Liver (tissue), 9 donors: ENCODE data around the gene NOTCH1. TPM values are rescaled to one million over a fixed set of nuclear protein-coding genes. Genes with fewer than 3 reads are reported as not detected.

ENCODE experiments used
- DNase-seq: peaks from one replicate; pipeline ENCODE4 v3.0.0-alpha.2; 2017; ENCODE audit warnings: low spot score
- H3K27ac ChIP-seq, 2 donors: one replicate each; pipeline ENCODE4 v1.7.0; 2013; ENCODE audit warnings: inconsistent platforms in 2 of 2, low read length in 2 of 2, control low read depth in 1 of 2, low read depth in 1 of 2, mild to moderate bottlenecking in 1 of 2
- H3K27me3 ChIP-seq, 4 donors: one replicate each; pipeline versions ENCODE4 v1.6.1 to v1.7.0; 2013; ENCODE audit warnings: low read length in 3 of 4, inconsistent platforms in 1 of 4, mild to moderate bottlenecking in 1 of 4, moderate library complexity in 1 of 4; ENCODE audit not compliant: control insufficient read depth in 4 of 4, insufficient read depth in 4 of 4
- H3K36me3 ChIP-seq, 4 donors: one replicate each; pipeline versions ENCODE4 v1.6.1 to v1.7.0; 2013; ENCODE audit warnings: low read length in 3 of 4, mild to moderate bottlenecking in 3 of 4, low read depth in 1 of 4, moderate library complexity in 1 of 4; ENCODE audit not compliant: control insufficient read depth in 4 of 4, insufficient read depth in 3 of 4
- H3K4me1 ChIP-seq, 4 donors: one replicate each; pipeline versions ENCODE4 v1.6.1 to v1.7.0; 2013; ENCODE audit warnings: low read length in 3 of 4, mild to moderate bottlenecking in 3 of 4, moderate library complexity in 1 of 4; ENCODE audit not compliant: control insufficient read depth in 4 of 4, insufficient read depth in 4 of 4
- H3K4me3 ChIP-seq, 3 donors: one replicate each; pipeline versions ENCODE4 v1.6.1 to v1.7.0; 2013; ENCODE audit warnings: low read length in 3 of 3, control low read depth in 1 of 3, low read depth in 1 of 3, mild to moderate bottlenecking in 1 of 3
- H3K9ac ChIP-seq, 2 donors: one replicate each; pipeline ENCODE4 v1.7.0; 2013; ENCODE audit warnings: low read length in 2 of 2, mild to moderate bottlenecking in 2 of 2, moderate library complexity in 2 of 2, control low read depth in 1 of 2, low read depth in 1 of 2
- H3K9me3 ChIP-seq, 4 donors: one replicate each; pipeline versions ENCODE4 v1.6.1 to v1.7.0; 2013; ENCODE audit warnings: low read length in 3 of 4; ENCODE audit not compliant: control insufficient read depth in 4 of 4
- ATF3 ChIP-seq: IDR thresholded peaks from 2 replicates; pipeline ENCODE4 v1.6.1; 2016; ENCODE audit warnings: antibody characterized with exemption
- EGR1 ChIP-seq, 2 donors: IDR thresholded peaks; 2 replicates each; pipeline ENCODE4 v1.6.1; 2016 to 2018; ENCODE audit warnings: antibody characterized with exemption in 2 of 2, low read depth in 2 of 2
- FOXA1 ChIP-seq: IDR thresholded peaks from 2 replicates; pipeline ENCODE4 v1.6.1; 2016; ENCODE audit warnings: antibody characterized with exemption
- FOXA2 ChIP-seq: IDR thresholded peaks from 2 replicates; pipeline ENCODE4 v1.6.1; 2016; ENCODE audit warnings: antibody characterized with exemption
- GABPA ChIP-seq, 2 donors: IDR thresholded peaks in 1 of 2; conservative IDR thresholded peaks in 1 of 2; 2 replicates each; pipeline ENCODE4 v1.6.1; 2016; ENCODE audit warnings: antibody characterized with exemption in 2 of 2, mild to moderate bottlenecking in 1 of 2, moderate library complexity in 1 of 2
- HNF4A ChIP-seq, 2 donors: conservative IDR thresholded peaks; 2 replicates each; pipeline ENCODE4 v1.6.1; 2016; ENCODE audit warnings: antibody characterized with exemption in 2 of 2, mild to moderate bottlenecking in 2 of 2
- JUND ChIP-seq, 2 donors: IDR thresholded peaks; 2 replicates each; pipeline ENCODE4 v1.6.1; 2016; ENCODE audit warnings: antibody characterized with exemption in 2 of 2
- MAX ChIP-seq: IDR thresholded peaks from 2 replicates; pipeline ENCODE4 v1.6.1; 2016; ENCODE audit warnings: antibody characterized with exemption
- RAD21 ChIP-seq, 2 donors: IDR thresholded peaks; 2 replicates each; pipeline ENCODE4 v1.6.1; 2016; ENCODE audit warnings: antibody characterized with exemption in 2 of 2, mild to moderate bottlenecking in 2 of 2
- RXRA ChIP-seq, 2 donors: IDR thresholded peaks; 2 replicates each; pipeline ENCODE4 v1.6.1; 2017 to 2018; ENCODE audit warnings: antibody characterized with exemption in 2 of 2, mild to moderate bottlenecking in 1 of 2
- SP1 ChIP-seq: IDR thresholded peaks from 2 replicates; pipeline ENCODE4 v1.6.1; 2018; ENCODE audit warnings: antibody characterized with exemption, mild to moderate bottlenecking
- TAF1 ChIP-seq: conservative IDR thresholded peaks from 2 replicates; pipeline ENCODE4 v1.6.1; 2016; ENCODE audit warnings: antibody characterized with exemption, mild to moderate bottlenecking
- YY1 ChIP-seq: IDR thresholded peaks from 2 replicates; pipeline ENCODE4 v1.6.1; 2016; ENCODE audit warnings: antibody characterized with exemption, mild to moderate bottlenecking
- ZBTB33 ChIP-seq: IDR thresholded peaks from 2 replicates; pipeline ENCODE4 v1.6.1; 2016; ENCODE audit warnings: antibody characterized with exemption
- WGBS: extraction: QIAGEN DNeasy Blood & Tissue Kit; methylation state at CpG from one replicate; pipeline ENCODE4 v1.1.7; 2013; 5-methylcytosine and 5-hydroxymethylcytosine counted together
- polyA plus RNA-seq, 2 donors: library from polyadenylated mRNA; stranded (reverse) in 1 of 2; unstranded in 1 of 2; fragments of 200-250 nt in 1 of 2; fragments of >200 nt in 1 of 2; fragmentation: Nextera tagmentation in 1 of 2; extraction: Ambion mirVana in 1 of 2; gene quantifications; one replicate each; pipeline versions ENCODE4 v1.2.1 to v1.2.3, GENCODE V29; 2013 to 2015
- total RNA-seq, 2 donors: library from RNA; depleted of rRNA; stranded (reverse); fragments of >200 nt; gene quantifications; one replicate each; pipeline ENCODE4 v1.2.3, GENCODE V29; 2014
- TF ChIP-seq, protein P1 (sequence below): fragments of 150-350 bp; IDR thresholded peaks from 2 replicates; pipeline ENCODE4 v1.5.1; 2017; ENCODE audit warnings: improper control_type of control experiment, low read depth, low read length; ENCODE audit not compliant: missing input control
- TF ChIP-seq, protein P2 (sequence below): IDR thresholded peaks from 2 replicates; pipeline ENCODE4 v1.6.1; 2016; ENCODE audit warnings: antibody characterized with exemption, mild to moderate bottlenecking
- donor health status: healthy.
- donor health status: healthy.
- donor health status: healthy.
- donor health status: healthy.
- donor health status: healthy.

NOTCH1 gene
- total and polyA plus RNA-seq, 4 donors = 2.4 to 22.3 (median 8.5) TPM

DNA sequence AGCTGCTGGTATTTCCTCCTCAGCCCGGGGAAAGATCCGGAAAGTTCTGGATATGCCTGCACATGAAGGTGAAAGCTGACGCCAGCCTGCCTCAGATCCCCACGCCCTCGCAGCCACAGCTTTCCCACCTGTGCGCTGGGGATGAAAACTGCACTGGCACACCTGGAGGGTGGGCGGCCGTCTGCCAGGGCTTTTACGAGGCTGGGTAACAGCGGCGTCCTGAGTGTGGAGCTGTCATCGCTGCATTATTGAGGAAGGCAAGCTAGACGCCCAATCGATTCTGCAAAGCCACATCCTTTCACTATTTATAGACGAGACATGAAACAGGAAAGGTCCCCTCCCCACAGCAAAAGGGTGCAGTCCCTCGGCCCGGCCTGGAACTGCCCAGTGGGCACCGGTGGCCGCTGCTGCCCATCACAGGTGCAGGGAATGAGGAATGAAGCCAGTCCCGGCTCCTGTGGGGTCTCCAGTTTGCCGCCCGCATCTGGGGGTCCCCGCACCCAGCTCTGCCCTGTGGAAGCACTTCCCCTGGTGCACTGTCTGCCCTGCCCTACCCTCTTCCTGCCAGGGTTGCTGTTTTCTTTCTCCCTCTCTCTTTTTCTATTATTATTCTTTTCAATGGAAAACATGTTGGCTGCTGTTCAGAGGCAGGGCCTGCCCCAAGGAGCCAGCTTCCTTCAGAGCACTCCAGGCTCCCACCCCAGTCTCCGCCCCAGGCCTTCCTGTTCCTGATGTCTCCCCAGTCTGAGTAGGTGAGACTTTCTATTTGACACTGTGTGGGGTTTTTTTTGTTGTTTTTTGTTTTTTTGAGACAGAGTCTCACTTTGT lies 7.0 kb downstream of the NOTCH1 start:
- H3K27ac ChIP-seq = peak overlapping the region; percentile 80 to 93
- WGBS = 65% methylated on average over 24 of the region's 24 CpGs
- TF ChIP-seq ATF3 = no peak
- TF ChIP-seq, protein P1, sequence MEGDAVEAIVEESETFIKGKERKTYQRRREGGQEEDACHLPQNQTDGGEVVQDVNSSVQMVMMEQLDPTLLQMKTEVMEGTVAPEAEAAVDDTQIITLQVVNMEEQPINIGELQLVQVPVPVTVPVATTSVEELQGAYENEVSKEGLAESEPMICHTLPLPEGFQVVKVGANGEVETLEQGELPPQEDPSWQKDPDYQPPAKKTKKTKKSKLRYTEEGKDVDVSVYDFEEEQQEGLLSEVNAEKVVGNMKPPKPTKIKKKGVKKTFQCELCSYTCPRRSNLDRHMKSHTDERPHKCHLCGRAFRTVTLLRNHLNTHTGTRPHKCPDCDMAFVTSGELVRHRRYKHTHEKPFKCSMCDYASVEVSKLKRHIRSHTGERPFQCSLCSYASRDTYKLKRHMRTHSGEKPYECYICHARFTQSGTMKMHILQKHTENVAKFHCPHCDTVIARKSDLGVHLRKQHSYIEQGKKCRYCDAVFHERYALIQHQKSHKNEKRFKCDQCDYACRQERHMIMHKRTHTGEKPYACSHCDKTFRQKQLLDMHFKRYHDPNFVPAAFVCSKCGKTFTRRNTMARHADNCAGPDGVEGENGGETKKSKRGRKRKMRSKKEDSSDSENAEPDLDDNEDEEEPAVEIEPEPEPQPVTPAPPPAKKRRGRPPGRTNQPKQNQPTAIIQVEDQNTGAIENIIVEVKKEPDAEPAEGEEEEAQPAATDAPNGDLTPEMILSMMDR = no peak
- TF ChIP-seq GABPA (IDR thresholded peaks at IDR 0.05 in 1 of 2, conservative IDR thresholded peaks at IDR 0.05 in 1 of 2) = no peak
- no peak for TF ChIP-seq MAX
- TF ChIP-seq JUND (IDR thresholded peaks at IDR 0.05) = no peak
- TF ChIP-seq RAD21 (IDR thresholded peaks at IDR 0.05) = no peak
- no peak for TF ChIP-seq FOXA1
- no peak for TF ChIP-seq TAF1
- no peak for TF ChIP-seq SP1
- TF ChIP-seq FOXA2 = no peak
- TF ChIP-seq EGR1 (IDR thresholded peaks at IDR 0.05; ENCODE audit: low read depth in 2 of 2) = no peak
- TF ChIP-seq, protein P2, sequence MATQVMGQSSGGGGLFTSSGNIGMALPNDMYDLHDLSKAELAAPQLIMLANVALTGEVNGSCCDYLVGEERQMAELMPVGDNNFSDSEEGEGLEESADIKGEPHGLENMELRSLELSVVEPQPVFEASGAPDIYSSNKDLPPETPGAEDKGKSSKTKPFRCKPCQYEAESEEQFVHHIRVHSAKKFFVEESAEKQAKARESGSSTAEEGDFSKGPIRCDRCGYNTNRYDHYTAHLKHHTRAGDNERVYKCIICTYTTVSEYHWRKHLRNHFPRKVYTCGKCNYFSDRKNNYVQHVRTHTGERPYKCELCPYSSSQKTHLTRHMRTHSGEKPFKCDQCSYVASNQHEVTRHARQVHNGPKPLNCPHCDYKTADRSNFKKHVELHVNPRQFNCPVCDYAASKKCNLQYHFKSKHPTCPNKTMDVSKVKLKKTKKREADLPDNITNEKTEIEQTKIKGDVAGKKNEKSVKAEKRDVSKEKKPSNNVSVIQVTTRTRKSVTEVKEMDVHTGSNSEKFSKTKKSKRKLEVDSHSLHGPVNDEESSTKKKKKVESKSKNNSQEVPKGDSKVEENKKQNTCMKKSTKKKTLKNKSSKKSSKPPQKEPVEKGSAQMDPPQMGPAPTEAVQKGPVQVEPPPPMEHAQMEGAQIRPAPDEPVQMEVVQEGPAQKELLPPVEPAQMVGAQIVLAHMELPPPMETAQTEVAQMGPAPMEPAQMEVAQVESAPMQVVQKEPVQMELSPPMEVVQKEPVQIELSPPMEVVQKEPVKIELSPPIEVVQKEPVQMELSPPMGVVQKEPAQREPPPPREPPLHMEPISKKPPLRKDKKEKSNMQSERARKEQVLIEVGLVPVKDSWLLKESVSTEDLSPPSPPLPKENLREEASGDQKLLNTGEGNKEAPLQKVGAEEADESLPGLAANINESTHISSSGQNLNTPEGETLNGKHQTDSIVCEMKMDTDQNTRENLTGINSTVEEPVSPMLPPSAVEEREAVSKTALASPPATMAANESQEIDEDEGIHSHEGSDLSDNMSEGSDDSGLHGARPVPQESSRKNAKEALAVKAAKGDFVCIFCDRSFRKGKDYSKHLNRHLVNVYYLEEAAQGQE = no peak
- no peak for TF ChIP-seq RXRA (IDR thresholded peaks at IDR 0.05)
- TF ChIP-seq ZBTB33 = no peak
- TF ChIP-seq HNF4A (conservative IDR thresholded peaks at IDR 0.05) = no peak
- TF ChIP-seq YY1 = no peak
- H3K36me3 ChIP-seq = peaks cover 0 to 8% (median 0%) of the 10 kb centered on the region in 4 donors
- DNase-seq = no peak
- H3K4me3 ChIP-seq = no peak overlapping the region
- no peaks in the 10 kb centered on the region for H3K27me3 ChIP-seq
- peak overlapping the region in 1 of 2 donors; percentile 21 for H3K9ac ChIP-seq
- H3K9me3 ChIP-seq = no peaks in the 10 kb centered on the region
- H3K4me1 ChIP-seq = peaks cover 5 to 45% (median 32%) of the 10 kb centered on the region in 4 donors
